DMS53 (cell line): ENCODE measurements around the gene CYP1A2.
A peak's percentile ranks its signal among the peaks of the same experiment; 100 is the strongest.
"Not testable (repeated sequence)": the region's sequence is repeated elsewhere in the genome, so short reads cannot be mapped to it uniquely, and the experiment has no call there.

ENCODE experiments used
- DNase-seq: peaks from one replicate; lab custom pipeline; 2025; lab: John Stamatoyannopoulos, UW

The CYP1A2 gene

DNA sequence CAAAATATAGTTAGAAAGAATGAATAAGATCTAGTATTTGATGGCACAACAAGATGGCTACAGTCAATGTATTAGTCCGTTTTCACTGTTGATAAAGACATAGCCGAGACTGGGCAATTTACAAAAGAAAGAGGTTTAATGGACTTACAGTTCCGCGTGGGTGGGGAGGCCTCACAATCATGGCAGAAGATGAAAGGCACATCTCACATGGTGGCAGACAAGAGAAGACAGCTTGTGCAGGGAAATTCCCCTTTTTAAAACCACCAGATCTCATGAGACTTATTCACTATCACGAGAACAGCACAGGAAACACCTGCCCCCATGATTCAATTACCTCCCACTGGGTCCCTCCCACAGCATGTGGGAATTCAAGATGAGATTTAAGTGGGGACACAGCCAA lies 10.4 kb upstream of the CYP1A2 start:
- DNase-seq, result not testable (repeated sequence)

DNA sequence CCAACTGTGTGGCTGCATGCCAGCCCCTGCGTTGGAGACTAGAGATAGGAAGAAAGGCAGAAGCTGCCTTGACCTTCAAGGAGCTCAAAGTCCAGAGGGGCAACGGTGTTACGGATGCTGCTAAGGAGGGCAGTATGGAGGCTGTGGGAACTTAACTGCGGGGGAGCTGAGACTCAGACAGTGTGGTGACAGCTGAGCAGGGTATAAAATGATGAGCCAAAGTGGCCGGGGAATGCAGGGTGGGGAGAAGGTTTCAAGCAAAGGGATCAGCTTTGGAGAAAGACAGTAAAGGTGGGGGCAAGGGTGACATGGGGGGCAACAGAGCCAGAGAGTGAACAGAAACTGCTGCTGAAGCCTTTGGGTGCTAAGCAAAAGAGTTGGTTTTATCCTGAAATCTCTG lies 6.2 kb upstream of the CYP1A2 start:
- no peak for DNase-seq

- DNase-seq, result no peak
These were observed 2.3 kb upstream of the CYP1A2 start for GRCh38 chr15:74746389-74746788.

- DNase-seq, result no peak
These were observed 1.2 kb downstream of the CYP1A2 start for GRCh38 chr15:74749832-74750231.

DNA sequence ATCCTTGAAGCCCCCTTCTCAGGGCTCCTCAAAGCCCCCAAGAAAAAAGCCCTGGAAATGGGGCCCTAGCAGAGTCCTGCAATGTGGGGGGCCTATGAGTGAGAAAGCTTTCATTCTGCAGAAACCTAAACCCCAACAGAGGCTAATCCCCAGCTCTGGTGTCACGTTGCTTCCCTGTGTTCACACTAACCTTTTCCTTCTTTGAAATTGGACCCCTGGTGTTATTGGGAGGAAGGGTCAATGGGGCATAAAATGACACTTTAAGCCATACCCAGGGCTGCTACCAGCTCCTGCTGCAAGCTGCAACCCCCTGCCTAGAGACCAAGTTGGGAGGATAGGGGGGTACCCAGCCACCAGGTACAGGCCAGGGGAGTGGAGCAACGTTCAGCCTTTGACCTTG lies 2.1 kb downstream of the CYP1A2 start:
- DNase-seq, result no peak

GRCh38 chr15:74752011-74752410 lies 3.4 kb downstream of the CYP1A2 start:
- DNase-seq, result no peak

DNA sequence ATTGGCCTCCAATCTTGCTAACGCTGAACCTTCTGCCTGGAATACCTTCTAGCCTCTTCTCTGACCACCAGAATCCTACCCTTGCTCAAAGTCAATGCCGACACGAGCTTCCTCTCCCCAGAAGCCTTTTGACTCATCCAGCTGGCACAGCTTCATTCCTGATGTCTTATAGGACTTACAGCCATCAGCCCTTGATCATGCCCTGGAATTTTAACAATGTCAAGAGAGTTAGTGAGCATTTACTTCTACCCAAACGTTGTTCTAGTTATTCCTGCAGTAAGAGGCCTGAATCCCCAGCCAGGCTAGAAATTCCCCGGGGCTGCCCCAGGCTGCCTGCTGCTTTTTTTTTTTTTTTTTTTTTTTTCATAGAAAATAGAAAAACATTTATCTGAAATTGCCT lies 3.9 kb downstream of the CYP1A2 start:
- no peak for DNase-seq

GRCh38 chr15:74754593-74755215 lies 6.1 kb downstream of the CYP1A2 start:
- no peak for DNase-seq

DNA sequence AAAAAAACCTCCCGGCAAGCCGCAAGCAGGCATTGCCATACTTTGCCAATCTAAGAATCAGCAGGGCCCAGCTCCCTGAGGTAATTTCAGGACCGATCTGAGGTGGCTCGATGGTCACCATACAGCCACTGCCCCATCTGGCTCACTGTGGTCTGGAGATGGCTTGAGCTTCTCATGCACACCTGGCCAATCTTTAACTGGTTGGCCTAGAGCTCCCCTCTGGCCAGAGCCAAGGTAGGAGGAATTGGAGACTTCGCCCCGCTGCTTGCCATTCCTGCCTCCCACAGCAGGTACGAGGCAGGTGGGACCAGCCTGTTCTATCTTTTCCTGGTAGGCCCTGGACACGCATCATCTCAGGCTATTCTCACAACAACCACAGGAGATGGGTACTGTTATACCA lies 10.1 kb downstream of the CYP1A2 start:
- no peak for DNase-seq

GRCh38 chr15:74762791-74763150 lies 14.1 kb downstream of the CYP1A2 start:
- peak; percentile 37 for DNase-seq

GRCh38 chr15:74763416-74763815 lies 14.8 kb downstream of the CYP1A2 start:
- DNase-seq, result peak; percentile 97

- peak; percentile 40 for DNase-seq
These were observed 18.8 kb downstream of the CYP1A2 start for GRCh38 chr15:74767167-74768098.

DNA sequence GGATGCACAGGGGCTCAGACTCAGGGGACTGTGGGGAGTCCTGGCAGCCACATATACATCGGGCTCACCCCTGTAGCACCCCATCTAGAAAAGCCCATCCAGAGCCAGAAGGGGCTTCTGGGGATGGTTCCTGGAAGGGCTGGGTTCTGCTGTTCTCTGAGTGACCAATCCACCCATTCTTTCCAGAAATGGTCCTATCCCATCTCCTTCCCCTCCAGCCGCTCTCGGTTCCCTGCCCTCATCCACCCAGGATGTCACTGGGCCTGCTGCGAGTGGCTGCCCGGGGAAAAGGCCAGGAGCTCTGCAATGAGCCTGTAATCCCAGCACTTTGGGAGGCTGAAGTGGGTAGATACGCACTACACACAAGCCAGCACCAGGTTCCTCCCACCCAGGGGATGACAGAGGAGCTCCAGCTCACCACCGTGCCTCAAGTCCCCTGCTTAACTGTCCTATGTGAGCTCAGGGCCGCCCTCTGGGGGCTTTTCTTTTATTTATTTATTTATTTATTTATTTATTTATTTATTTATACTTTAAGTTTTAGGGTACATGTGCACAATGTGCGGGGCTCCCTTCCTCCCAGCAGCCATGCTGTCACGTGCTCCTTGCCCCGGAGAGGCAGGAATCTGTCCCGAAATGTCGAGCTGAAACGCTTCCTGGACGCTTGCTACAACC lies 19.6 kb downstream of the CYP1A2 start:
- peak; percentile 82 for DNase-seq

DNA sequence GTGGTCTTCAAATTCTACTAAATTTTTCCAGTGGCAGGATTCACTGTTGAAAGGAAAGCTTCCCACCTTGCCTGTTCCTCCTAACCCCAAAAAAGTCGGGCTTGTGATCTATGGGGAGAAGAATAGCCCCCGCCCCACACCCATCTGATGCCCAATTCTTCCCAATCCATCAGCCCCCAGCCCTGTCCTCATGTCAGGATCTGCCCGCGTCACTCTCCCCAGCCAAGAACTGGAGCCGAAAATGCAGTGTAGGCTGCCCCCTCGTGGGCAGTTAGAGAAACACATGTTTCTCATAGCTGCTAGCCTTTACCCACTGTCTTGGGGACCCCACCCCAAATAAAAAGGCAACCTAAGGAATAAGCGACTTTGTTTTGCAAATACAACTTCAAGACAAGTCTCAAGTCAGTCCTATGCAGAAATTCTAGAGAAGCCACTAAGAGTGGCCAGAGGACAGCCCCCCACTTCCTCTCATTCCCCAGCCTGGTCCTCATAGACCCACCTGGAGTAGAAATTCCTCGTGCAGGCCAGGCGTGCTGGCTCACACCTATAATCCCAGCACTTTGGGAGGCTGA lies 20.2 kb downstream of the CYP1A2 start:
- DNase-seq, result peak; percentile 81

DNA sequence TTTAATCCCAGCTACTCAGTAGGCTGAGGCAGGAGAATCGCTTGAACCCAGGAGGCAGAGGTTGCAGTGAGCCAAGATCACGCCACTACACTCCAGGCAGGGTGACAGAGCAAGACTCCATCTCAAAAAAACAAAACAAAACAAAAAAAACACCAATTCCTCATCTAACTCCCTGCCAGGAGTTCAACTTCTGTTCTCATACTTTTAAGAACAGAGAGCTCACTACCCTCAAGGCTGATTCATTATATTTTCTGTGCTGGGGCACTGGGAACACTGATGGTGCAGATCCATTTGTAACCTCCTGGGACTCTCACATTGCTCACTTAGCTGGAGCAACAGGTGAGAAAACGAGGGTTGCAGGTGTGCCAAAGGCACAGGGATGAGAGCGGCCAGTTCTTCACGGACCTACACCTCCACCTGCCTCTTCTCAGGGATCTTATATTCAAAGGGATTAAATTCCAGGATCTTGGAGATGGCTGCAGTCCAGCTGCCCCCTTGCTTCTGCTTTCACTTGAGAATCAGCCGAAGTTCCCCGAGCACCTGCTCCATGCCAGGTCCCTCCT lies 20.9 kb downstream of the CYP1A2 start:
- DNase-seq, result peak; percentile 55

DNA sequence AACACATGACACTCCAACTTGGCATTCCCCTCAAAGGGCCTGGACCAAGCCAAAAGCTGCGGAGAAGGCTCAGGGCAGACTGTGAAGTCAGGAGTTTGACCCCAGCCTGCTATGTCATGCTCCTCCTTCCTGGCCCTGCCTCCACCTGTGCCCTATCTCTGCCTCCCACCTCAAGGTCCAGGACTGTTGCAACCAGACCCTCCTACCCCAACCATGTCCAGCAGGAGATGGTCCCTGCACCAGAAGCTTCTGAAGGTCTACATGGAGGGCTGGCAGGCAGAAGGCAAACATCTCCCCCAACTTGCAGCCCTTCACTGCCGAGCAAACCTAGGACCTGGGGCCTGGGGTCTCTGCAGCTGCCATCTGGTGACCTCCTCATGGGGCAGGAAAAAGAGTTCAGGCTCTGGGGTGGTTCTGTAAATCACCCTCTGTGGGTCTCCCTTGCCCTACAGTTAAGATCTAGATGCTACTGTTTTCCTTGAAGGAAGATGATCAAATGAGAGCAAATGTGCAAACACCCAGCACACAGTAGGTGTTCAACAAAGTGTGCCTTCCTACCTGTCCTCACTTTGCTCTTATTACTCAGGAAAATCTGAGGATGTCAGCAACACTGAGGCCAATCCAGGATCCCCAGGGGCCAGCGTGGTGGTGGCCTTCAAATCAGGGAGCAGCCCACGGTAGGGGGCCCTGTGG lies 21.7 kb downstream of the CYP1A2 start:
- no peak for DNase-seq

DNA sequence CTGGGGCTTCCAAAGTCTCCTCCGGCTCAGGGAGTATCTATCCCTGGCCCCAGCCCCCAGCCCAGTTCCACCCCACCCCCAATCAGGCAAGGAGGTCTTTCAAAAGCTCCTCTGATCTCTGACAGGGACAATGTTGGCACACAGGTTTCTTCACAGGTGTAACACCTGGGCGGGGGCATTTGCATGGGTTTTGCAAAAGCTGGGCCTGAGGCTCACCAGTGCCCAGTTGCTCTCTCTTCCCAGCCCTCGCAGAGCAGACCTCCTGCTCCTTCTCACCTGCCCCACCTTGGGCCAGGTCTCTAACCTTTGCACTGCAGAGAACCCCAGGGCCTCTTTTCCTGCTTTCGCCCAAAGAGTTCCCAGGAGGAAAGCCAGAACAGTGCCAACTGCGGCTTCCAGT lies 24.7 kb downstream of the CYP1A2 start:
- DNase-seq, result no peak

DNA sequence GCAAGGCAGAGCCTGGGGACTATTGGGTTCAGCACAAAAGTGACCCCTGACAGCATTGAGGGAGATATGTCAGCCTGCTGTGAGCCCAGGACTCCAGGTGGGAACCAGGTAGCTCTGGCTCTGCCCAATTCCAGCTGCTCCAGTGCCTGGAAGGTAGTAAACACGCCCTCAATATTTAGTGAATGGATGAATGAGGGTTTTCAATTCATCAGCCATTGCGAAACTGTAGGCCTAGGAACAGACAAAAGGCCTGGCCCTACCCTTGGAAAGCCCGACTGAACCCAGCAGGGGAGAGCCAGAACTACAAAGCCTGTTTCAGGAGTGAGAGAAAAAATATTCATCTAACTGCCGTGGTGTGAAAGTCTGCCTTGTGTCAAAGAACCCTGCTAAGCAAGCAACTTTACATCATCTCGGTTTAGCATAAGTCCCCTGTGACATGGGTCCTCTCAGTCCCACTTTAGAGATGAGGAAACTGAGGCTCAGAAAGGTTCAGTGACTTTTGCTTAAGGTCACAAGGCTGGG lies 25.1 kb downstream of the CYP1A2 start:
- DNase-seq, result no peak

GRCh38 chr15:74775132-74775562 lies 26.5 kb downstream of the CYP1A2 start:
- no peak for DNase-seq

DNA sequence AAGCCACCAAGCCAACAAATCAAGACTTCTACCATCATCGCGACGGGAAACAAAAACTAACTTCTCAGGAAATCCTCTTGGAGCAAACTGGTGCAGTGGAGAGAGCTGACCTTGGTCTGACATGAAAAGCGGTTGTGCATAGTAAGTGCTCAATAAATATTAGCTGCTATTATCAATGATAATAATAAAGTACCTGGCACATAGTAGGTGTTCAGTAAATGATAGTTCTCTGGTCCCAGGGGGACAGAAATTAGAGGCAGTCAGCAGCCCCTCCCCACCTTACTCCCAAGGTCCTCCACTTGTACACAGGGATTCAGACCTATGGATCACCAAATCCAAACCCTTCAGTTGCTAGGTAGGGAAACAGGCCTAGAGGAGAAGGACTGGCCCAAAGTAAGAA lies 27.2 kb downstream of the CYP1A2 start:
- DNase-seq, result no peak
